Measurements from ENCODE around the gene BAG2.

Gene BAG2

GRCh38 chr6:57172136-57173055 is at the start of gene BAG2:
Gene BAG2, plus strand, starts transcription at chr6:57172326. Its CDS starts 372 bp downstream, at chr6:57172698.
- DNase-seq = peak; percentile 84 to 93 (median 85)

GRCh38 chr6:57123111-57123510 is 49.0 kb upstream of the BAG2 start:
- no peak for DNase-seq

- no peak for DNase-seq
Observed at GRCh38 chr6:57127763-57128162, 44.4 kb upstream of the BAG2 start.

- DNase-seq = no peak
Observed at GRCh38 chr6:57130661-57131177, 41.4 kb upstream of the BAG2 start.

GRCh38 chr6:57134954-57135353 is 37.2 kb upstream of the BAG2 start:
- DNase-seq = no peak

GRCh38 chr6:57135885-57136284 is 36.2 kb upstream of the BAG2 start:
- DNase-seq = no peak

- DNase-seq = no peak
Observed at GRCh38 chr6:57137350-57137749, 34.8 kb upstream of the BAG2 start.

- DNase-seq = no peak
Observed at GRCh38 chr6:57138026-57138425, 34.1 kb upstream of the BAG2 start.

GRCh38 chr6:57141451-57142177 is 30.5 kb upstream of the BAG2 start:
- no peak for DNase-seq

- DNase-seq = no peak
Observed at GRCh38 chr6:57142178-57142525, 30.0 kb upstream of the BAG2 start.

- DNase-seq = no peak
Observed at GRCh38 chr6:57143690-57144089, 28.4 kb upstream of the BAG2 start.

GRCh38 chr6:57147401-57147800 is 24.7 kb upstream of the BAG2 start:
- no peak for DNase-seq

- no peak for DNase-seq
Observed at GRCh38 chr6:57147955-57148858, 23.9 kb upstream of the BAG2 start.

GRCh38 chr6:57158658-57159057 is 13.5 kb upstream of the BAG2 start:
- DNase-seq = no peak

- DNase-seq = no peak
Observed at GRCh38 chr6:57159127-57159526, 13.0 kb upstream of the BAG2 start.

- DNase-seq = no peak
Observed at GRCh38 chr6:57162028-57162427, 10.1 kb upstream of the BAG2 start.

GRCh38 chr6:57162516-57162915 is 9.6 kb upstream of the BAG2 start:
- no peak for DNase-seq

GRCh38 chr6:57163956-57164355 is 8.2 kb upstream of the BAG2 start:
- DNase-seq = peak in 1 of 3 donors; percentile 7

GRCh38 chr6:57165080-57165479 is 7.0 kb upstream of the BAG2 start:
- DNase-seq = no peak

GRCh38 chr6:57173056-57173885 is 1.1 kb downstream of the BAG2 start:
- DNase-seq = peak in 2 of 3 donors; percentile 21 to 28

GRCh38 chr6:57173886-57174510 is 1.9 kb downstream of the BAG2 start:
- peak in 2 of 3 donors; percentile 15 to 20 for DNase-seq
